ENCODE data around the gene KMT2A.

KMT2A gene

DNA sequence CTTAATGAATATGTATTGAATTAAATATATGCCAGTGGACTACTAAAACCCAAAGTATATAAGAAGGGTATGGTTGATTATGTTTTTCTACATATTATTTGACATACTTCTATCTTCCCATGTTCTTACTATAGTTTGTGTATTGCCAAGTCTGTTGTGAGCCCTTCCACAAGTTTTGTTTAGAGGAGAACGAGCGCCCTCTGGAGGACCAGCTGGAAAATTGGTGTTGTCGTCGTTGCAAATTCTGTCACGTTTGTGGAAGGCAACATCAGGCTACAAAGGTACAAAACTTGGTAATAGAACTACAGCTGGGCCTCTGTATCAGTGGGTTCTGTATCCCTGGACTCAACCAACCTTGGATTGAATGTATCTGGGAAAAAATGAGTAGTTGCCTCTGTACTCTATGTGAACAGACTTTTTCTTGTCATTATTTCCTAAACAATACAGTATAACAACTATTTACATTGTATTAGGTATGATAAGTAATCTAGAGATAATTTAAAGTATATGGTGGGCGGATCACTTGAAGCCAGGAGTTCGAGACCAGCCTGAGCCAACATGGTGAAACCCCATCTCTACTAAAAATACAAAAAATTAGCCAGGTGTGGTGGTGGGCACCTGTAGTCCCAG is 52.3 kb downstream of the KMT2A start:
- peak; percentile 80 for DNase-seq

- DNase-seq = no peak
Observed at GRCh38 chr11:118491041-118491440, 54.7 kb downstream of the KMT2A start.

GRCh38 chr11:118497831-118498230 is 61.5 kb downstream of the KMT2A start:
- DNase-seq = no peak

DNA sequence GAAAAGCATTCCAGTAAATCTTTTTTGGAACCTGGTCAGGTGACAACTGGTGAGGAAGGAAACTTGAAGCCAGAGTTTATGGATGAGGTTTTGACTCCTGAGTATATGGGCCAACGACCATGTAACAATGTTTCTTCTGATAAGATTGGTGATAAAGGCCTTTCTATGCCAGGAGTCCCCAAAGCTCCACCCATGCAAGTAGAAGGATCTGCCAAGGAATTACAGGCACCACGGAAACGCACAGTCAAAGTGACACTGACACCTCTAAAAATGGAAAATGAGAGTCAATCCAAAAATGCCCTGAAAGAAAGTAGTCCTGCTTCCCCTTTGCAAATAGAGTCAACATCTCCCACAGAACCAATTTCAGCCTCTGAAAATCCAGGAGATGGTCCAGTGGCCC is 66.9 kb downstream of the KMT2A start:
- DNase-seq = no peak

DNA sequence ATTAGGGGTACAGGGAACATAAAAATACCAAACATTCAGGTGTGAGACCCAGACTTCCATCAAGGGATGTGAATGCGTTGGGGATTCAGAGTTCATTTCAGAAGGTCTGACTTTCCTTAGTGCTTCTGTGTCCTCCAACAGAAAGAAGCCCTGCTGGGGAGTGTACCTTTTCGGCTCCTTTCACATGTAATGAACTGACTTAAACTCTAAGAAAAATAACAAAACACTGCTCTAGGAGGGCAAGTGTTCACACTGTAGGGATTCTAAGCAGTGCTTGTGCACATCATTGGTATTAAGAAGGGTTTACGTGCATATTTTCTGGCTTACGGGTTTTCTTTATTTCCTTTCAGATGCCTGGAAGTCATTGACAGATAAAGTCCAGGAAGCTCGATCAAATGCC is 75.3 kb downstream of the KMT2A start:
- DNase-seq = no peak

DNA sequence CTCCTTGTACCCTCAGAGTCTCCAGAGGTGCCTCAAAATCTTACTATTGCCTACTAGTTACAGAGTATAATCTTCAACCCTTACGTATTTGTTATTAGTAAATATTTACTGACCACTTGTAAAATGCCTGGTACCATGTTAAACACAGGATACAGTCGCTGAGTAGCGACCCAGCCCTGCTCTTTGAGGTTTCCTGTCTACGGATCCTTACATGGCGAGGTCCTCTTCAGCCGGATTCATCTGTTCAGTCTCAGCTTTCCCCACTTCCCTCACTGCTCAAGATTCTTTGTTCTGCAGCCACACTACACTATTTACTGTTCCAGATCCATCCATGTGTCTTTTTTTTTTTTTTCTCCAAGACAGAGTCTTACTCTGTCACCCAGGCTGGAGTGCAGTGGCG is 77.8 kb downstream of the KMT2A start:
- no peak for DNase-seq

DNA sequence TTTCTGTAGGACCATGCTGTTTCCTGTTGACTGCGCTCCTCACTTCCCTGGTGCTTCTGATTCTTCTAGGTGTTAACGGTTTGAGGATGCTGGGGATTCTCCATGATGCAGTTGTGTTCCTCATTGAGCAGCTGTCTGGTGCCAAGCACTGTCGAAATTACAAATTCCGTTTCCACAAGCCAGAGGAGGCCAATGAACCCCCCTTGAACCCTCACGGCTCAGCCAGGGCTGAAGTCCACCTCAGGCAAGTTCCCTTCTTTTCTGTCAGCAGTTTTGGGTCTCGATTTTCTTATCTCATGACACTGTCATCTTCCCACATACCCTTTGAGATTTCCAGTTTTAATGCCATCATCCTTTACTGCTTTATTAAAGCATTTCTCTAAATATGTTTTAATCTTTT is 83.3 kb downstream of the KMT2A start:
- DNase-seq = no peak

DNA sequence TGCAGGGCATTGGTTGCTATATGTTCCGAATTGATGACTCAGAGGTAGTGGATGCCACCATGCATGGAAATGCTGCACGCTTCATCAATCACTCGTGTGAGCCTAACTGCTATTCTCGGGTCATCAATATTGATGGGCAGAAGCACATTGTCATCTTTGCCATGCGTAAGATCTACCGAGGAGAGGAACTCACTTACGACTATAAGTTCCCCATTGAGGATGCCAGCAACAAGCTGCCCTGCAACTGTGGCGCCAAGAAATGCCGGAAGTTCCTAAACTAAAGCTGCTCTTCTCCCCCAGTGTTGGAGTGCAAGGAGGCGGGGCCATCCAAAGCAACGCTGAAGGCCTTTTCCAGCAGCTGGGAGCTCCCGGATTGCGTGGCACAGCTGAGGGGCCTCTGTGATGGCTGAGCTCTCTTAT is 85.6 kb downstream of the KMT2A start:
- no peak for DNase-seq

- no peak for DNase-seq
Observed at GRCh38 chr11:118522571-118523072, 86.3 kb downstream of the KMT2A start.

- no peak for DNase-seq
Observed at GRCh38 chr11:118524356-118524755, 88.1 kb downstream of the KMT2A start.

DNA sequence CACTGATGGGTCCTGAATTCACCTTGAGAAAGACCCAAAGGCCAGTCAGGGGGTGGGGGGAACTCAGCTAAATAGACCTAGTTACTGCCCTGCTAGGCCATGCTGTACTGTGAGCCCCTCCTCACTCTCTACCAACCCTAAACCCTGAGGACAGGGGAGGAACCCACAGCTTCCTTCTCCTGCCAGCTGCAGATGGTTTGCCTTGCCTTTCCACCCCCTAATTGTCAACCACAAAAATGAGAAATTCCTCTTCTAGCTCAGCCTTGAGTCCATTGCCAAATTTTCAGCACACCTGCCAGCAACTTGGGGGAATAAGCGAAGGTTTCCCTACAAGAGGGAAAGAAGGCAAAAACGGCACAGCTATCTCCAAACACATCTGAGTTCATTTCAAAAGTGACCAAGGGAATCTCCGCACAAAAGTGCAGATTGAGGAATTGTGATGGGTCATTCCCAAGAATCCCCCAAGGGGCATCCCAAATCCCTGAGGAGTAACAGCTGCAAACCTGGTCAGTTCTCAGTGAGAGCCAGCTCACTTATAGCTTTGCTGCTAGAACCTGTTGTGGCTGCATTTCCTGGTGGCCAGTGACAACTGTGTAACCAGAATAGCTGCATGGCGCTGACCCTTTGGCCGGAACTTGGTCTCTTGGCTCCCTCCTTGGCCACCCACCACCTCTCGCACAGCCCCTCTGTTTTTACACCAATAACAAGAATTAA is 88.6 kb downstream of the KMT2A start:
- DNase-seq = no peak

- DNase-seq = no peak
Observed at GRCh38 chr11:118526688-118527087, 90.4 kb downstream of the KMT2A start.

DNA sequence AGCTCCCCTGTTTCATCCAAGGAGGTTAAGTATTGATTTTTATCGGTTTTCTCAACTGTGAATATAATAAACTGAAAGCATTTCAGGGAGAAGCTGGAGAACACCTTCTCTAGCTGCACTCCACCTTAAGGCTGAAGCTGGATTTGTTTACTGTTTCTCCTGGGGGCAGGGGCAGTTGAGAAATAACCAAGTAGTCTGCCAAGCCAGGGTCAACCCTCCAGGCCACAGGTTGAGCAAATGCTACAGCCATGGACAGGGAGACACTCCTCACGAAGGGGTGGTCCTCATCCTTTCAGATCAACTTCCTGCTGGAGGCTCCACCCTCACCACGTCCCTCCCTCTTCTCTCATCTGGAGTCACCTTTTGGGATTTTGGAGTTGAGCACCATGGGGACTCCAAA is 90.8 kb downstream of the KMT2A start, which contains the start of gene TTC36:
TSS of gene TTC36 (plus strand) at position 366 of the 400 bp plus-strand sequence. CDS start at position 387, 21 bp downstream.
- DNase-seq = no peak

GRCh38 chr11:118528511-118528910 is 92.2 kb downstream of the KMT2A start:
- DNase-seq = no peak

DNA sequence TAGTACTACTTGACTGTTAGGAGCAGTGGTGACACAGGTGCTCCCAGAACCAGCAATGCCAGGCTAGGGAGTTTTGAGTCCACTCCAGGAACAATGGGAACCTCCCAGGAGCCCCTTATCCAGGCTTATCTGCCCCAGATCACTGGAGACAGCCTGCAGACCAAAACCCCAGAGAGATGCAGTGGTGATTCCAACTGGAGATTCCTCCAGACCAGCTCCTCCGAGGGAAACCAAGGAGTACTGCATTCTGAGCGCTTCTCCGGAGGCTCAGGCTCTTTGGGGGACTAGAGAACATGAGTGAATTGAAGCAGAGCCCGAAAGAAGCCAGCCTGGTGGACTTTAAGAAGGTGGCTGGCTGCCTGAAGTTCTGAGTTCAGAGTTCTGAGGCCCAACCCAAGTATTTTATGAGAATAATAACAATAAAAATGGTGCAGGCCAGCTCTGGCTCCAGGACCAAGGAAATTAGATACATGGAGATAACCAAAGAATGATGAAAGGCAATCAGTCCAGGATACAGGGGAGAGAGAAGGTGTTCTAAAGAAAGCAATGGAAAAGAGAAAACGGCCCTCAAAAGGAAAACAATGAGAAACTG is 93.4 kb downstream of the KMT2A start:
- DNase-seq = no peak

DNA sequence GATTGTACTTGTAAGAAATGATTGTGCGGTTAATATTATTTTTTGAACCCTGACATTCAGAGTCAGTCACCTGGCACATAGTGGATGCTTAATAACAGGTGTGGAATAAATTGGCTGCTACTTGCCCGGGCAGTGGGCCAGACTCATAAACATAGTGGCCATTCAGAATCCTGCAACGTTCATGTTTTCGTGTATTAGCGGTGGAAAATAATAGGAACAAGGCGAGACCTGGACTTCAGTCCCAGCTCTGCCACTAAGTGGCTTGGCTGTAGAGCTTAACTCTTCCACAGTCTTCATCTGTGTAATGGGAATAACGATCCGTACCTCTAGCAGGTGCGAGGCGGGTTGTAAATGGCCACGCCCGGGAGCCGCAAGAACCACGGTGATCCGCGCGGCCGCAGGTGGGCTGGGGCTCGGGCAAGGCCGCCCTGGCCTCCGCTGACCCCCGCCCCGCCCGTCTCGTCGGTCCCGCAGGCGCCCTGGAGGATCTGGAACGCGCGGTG is 93.9 kb downstream of the KMT2A start:
- DNase-seq = peak; percentile 7

- peak; percentile 72 for DNase-seq
Observed at GRCh38 chr11:118530683-118531596, 94.6 kb downstream of the KMT2A start, which contains the start of gene TMEM25. Gene TMEM25 (plus strand): TSS chr11:118531192. CDS start chr11:118531802, 610 bp downstream.

DNA sequence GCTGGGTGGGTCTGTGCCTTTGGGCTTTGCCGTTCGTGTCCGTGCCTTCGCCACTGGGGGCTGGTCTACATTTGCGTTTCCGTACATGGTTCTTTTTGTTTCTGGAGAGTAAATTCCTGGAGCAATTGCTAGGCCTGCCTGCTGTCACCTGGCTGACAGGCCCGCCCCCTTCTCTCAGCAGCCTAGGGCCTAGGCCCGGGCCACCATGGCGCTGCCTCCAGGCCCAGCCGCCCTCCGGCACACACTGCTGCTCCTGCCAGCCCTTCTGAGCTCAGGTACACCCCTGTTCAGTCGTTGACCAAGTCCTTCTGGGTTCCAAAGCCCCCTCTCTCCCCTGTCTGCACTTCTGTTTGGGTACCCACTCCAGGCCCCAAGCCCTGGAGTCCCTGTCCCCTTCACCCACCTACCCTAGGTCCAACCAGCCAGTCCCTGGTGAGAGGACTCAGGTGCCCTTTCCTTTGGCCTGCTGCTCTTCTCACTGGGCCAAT is 95.3 kb downstream of the KMT2A start:
- DNase-seq = no peak

DNA sequence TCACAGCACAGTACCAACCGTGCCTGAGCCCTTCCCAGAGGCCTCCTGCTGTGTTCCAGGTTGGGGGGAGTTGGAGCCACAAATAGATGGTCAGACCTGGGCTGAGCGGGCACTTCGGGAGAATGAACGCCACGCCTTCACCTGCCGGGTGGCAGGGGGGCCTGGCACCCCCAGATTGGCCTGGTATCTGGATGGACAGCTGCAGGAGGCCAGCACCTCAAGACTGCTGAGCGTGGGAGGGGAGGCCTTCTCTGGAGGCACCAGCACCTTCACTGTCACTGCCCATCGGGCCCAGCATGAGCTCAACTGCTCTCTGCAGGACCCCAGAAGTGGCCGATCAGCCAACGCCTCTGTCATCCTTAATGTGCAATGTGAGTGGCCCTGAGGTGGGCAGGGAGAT is 95.8 kb downstream of the KMT2A start:
- DNase-seq = no peak

DNA sequence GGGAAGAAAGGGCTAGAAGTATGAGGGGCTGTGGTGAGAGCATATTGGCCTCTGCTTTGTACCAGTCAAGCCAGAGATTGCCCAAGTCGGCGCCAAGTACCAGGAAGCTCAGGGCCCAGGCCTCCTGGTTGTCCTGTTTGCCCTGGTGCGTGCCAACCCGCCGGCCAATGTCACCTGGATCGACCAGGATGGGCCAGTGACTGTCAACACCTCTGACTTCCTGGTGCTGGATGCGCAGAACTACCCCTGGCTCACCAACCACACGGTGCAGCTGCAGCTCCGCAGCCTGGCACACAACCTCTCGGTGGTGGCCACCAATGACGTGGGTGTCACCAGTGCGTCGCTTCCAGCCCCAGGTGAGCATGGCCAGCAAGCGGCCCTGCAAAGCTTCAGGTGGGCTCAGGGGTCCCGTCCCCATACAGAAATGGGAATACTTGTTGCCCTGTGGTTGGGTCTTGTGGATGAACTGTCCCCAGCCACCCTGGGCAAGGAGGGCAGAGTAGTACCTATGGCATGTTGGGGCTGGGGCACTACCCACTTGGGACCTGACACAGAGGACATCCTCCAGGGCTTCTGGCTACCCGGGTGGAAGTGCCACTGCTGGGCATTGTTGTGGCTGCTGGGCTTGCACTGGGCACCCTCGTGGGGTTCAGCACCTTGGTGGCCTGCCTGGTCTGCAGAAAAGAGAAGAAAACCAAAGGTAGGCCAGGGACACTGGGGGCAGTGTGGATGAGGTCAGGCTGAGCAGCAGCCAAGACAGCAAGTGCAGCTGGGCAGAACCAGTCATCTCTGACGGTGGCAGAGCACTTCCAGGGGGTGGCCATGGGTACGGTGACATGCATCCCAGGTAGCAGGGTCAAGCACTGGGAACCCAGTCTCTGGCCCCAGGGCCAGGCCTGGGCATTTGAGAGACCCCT is 96.8 kb downstream of the KMT2A start:
- no peak for DNase-seq

Data from activated CD4-positive, alpha-beta T cell treated with anti-CD3 and anti-CD28 coated beads, Interleukin-2, amount 50 U/mL, for 1 hour (primary cell).